HG02885 (cell line): ENCODE results near the gene MAP3K20.
"Not testable (repeated sequence)": the region's sequence is repeated elsewhere in the genome, so short reads cannot be mapped to it uniquely, and the experiment has no call there.

ENCODE experiments used
- ATAC-seq: cut with Tn5 transposase; IDR thresholded peaks from one replicate; pipeline ENCODE4 v1.9.1; 2021; ENCODE audit warnings: mild to moderate bottlenecking; ENCODE audit not compliant: unreplicated experiment, poor library complexity

Gene MAP3K20

GRCh38 chr2:173079973-173080860 lies 4.6 kb downstream of the MAP3K20 start:
- ATAC-seq, result no peak

GRCh38 chr2:173086518-173087213 lies 11.0 kb downstream of the MAP3K20 start:
- ATAC-seq, result no peak

GRCh38 chr2:173087214-173087581 lies 11.6 kb downstream of the MAP3K20 start:
- ATAC-seq, result no peak

GRCh38 chr2:173087793-173088496 lies 12.3 kb downstream of the MAP3K20 start:
- ATAC-seq, result no peak

GRCh38 chr2:173090276-173090877 lies 14.7 kb downstream of the MAP3K20 start:
- no peak for ATAC-seq

- ATAC-seq, result no peak
Measured at GRCh38 chr2:173090973-173091660, 15.5 kb downstream of the MAP3K20 start.

GRCh38 chr2:173091910-173092309 lies 16.3 kb downstream of the MAP3K20 start:
- no peak for ATAC-seq

GRCh38 chr2:173092844-173093402 lies 17.3 kb downstream of the MAP3K20 start:
- no peak for ATAC-seq

- ATAC-seq, result not testable (repeated sequence)
Measured at GRCh38 chr2:173093617-173094016, 18.0 kb downstream of the MAP3K20 start.

GRCh38 chr2:173094731-173095130 lies 19.1 kb downstream of the MAP3K20 start:
- ATAC-seq, result no peak

GRCh38 chr2:173095356-173095755 lies 19.7 kb downstream of the MAP3K20 start:
- ATAC-seq, result no peak

- ATAC-seq, result no peak
Measured at GRCh38 chr2:173099271-173099670, 23.6 kb downstream of the MAP3K20 start.

GRCh38 chr2:173099804-173100203 lies 24.2 kb downstream of the MAP3K20 start:
- no peak for ATAC-seq

- ATAC-seq, result peak; percentile 84
Measured at GRCh38 chr2:173101687-173102086, 26.0 kb downstream of the MAP3K20 start.

GRCh38 chr2:173104156-173104555 lies 28.5 kb downstream of the MAP3K20 start:
- no peak for ATAC-seq

- no peak for ATAC-seq
Measured at GRCh38 chr2:173106959-173107628, 31.4 kb downstream of the MAP3K20 start.

GRCh38 chr2:173107629-173108022 lies 32.0 kb downstream of the MAP3K20 start:
- no peak for ATAC-seq

GRCh38 chr2:173109253-173110188 lies 33.9 kb downstream of the MAP3K20 start:
- ATAC-seq, result no peak
